GM21717 (cell line): Measurements from ENCODE around the gene WASL.
"Not testable (repeated sequence)": the region's sequence is repeated elsewhere in the genome, so short reads cannot be mapped to it uniquely, and the experiment has no call there.

Source experiments
- ATAC-seq: cut with Tn5 transposase; IDR thresholded peaks from one replicate; pipeline ENCODE4 v1.9.1; 2021; ENCODE audit warnings: mild to moderate bottlenecking, moderate library complexity; ENCODE audit not compliant: unreplicated experiment

WASL gene

GRCh38 chr7:123635551-123636359 is 113.0 kb downstream of the WASL start:
- no peak for ATAC-seq

DNA sequence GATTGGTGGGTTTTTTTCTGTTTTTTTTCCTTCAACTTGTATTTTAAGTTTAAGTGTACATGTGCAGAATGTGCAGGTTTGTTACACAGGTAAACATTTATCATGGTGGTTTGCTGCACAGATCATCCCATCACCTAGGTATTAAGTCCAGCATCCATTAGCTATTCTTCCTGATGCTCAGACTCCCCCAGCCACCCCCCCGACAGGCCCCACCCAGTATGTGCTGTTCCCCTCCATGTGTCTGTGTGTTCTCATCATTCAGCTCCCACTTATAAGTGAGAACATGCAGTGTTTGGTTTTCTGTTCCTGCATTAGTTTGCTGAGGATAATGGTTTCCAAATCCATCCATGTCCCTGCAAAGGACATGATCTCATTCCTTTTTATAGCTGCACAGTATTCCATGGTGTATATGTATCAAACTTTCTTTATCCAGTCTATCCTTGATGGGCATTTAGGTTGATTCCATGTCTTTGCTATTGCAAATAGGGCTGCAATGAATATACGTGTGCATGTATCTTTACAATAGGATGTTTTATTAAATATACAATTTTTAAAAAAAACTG is 114.7 kb downstream of the WASL start:
- ATAC-seq, result not testable (repeated sequence)

GRCh38 chr7:123633553-123633952 is 115.2 kb downstream of the WASL start:
- no peak for ATAC-seq

- no peak for ATAC-seq
Measured at GRCh38 chr7:123632808-123633207, 116.0 kb downstream of the WASL start.
